GM10248 (cell line): ENCODE measurements around the gene GATAD2A.
"Not testable (repeated sequence)": the region's sequence is repeated elsewhere in the genome, so short reads cannot be mapped to it uniquely, and the experiment has no call there.

Experiments
- CTCF ChIA-PET: fragments of 300-600 bp; sonication (Branson Sonifier 250); formaldehyde crosslinking; extraction: SDS; loops from one replicate; lab custom pipeline; 2021; ENCODE audit warnings: antibody characterized with exemption; lab: Yijun Ruan, JAX
- POLR2A ChIA-PET: fragments of 350-650 bp; sonication (Branson Sonifier 250); formaldehyde crosslinking; extraction: SDS; loops from one replicate; lab custom pipeline; 2020; ENCODE audit warnings: antibody characterized with exemption; lab: Yijun Ruan, JAX
- DNase-seq: peaks from one replicate; pipeline ENCODE4 v3.0.0; 2012; ENCODE audit errors: extremely low spot score
- TF ChIP-seq, protein P1 (sequence below): IDR thresholded peaks from 2 replicates; pipeline ENCODE4 v1.5.1; 2012; ENCODE audit warnings: mild to moderate bottlenecking, low read depth; ENCODE audit errors: extremely low read depth, missing control alignments, control extremely low read depth

GATAD2A gene

DNA sequence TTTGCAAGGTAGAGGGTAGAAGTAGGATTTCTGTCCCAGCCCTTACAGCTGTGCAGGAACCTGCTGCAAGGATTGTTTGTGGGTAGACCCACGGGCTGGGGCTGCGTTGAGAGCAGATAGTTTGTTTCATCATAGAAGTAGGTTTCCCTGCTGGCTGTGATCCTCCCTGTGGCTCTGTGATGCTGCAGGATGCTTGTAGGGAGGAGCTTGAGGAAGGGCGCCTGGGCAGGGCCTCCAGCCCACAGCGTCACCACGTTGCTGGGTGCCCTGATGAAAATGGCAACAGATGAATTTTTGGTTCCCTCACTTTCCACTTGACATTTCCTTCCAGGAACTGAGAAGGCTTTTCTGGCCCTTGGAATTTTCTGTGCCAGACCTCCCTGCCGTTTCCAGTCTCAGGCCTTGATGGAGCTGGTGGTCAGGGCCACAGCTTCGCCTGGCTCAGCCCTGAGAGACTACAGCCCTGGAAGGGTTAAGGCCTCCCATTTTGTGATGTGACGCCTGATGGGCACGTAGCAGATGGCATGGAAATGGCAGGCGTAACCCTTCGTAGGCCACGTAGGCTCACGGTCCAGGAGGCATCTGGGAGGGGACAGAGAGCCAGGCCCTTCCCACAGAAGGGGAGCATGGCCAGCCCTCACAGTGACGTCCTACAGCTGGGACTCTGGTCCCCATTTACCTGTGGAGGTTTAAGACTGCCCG, 42.2 kb downstream of the GATAD2A start:
- TF ChIP-seq, protein P1, sequence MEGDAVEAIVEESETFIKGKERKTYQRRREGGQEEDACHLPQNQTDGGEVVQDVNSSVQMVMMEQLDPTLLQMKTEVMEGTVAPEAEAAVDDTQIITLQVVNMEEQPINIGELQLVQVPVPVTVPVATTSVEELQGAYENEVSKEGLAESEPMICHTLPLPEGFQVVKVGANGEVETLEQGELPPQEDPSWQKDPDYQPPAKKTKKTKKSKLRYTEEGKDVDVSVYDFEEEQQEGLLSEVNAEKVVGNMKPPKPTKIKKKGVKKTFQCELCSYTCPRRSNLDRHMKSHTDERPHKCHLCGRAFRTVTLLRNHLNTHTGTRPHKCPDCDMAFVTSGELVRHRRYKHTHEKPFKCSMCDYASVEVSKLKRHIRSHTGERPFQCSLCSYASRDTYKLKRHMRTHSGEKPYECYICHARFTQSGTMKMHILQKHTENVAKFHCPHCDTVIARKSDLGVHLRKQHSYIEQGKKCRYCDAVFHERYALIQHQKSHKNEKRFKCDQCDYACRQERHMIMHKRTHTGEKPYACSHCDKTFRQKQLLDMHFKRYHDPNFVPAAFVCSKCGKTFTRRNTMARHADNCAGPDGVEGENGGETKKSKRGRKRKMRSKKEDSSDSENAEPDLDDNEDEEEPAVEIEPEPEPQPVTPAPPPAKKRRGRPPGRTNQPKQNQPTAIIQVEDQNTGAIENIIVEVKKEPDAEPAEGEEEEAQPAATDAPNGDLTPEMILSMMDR: no peak
- ChIA-PET CTCF (interaction anchor here (0.7 kb wide), 1 partner anchor 42 kb away, joined by 4 read pairs; no protein-coding TSS in a partner anchor), POLR2A (no interaction called here)
- DNase-seq: no peak

DNA sequence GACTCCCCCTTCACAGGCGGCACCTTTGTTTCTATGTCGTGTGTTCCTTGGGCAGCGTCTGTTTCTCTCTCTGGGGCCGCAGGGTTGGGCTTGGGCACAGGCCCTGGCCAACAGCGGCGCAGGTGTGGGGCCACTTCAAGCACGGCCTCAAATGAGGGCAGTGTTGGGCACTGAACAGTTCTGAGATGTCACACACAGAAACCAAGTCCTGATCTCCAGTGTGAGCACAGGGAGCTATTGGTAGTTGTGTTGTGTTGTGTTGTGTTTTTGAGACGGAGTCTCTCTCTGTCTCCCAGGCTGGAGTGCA, 42.7 kb downstream of the GATAD2A start:
- TF ChIP-seq, protein P1: no peak
- CTCF ChIA-PET: interaction anchor here (0.7 kb wide), 1 partner anchor 42 kb away, joined by 4 read pairs; no protein-coding TSS in a partner anchor

DNA sequence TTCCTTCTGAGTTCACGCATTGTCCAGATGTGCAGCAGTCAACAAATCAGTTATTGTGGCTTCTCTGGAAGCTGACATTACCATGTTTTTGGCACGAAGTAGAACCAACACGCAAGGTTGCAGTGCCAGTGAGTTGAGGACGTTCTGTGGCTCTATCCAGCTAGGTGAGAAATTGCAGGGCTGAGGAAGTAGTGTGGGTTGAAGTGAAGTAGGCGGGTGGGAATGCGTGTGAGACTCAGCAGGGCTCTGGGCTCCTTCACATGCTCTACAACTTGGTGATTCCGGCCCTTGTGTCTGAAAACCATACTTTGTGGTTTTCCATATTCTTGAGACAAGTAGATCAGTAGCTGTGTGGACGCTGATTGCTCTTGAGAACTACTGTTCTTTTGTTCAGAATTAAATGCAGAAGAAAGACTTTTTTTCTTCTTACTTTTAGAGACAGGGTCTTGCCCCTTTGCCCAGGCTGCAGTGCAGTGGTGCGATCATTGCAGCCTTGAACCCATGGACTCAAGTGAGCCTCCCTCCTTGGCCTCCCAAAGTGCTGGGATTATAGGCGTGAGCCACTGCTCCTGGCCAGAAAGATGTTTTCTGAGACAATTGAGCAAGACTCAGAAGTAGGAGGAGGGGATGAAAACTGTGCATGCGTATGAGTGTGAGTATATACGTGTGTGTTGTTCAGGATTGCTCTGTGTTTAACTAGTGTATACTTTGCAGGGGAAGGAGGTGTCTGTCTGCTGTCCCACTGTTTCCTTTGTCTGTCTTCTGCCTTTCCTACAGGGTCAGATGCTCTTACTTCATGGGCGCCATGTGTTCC, 46.2 kb downstream of the GATAD2A start:
- CTCF ChIA-PET: interaction anchor here (0.8 kb wide), 1 partner anchor 15 kb away, joined by 3 read pairs; no protein-coding TSS in a partner anchor
- POLR2A ChIA-PET: no interaction called here
- DNase-seq: peak; percentile 58
- TF ChIP-seq, protein P1: no peak

More for the DNA sequence above, 42.7 kb downstream of the GATAD2A start:
- DNase-seq: no peak
- POLR2A ChIA-PET: no interaction called here

DNA sequence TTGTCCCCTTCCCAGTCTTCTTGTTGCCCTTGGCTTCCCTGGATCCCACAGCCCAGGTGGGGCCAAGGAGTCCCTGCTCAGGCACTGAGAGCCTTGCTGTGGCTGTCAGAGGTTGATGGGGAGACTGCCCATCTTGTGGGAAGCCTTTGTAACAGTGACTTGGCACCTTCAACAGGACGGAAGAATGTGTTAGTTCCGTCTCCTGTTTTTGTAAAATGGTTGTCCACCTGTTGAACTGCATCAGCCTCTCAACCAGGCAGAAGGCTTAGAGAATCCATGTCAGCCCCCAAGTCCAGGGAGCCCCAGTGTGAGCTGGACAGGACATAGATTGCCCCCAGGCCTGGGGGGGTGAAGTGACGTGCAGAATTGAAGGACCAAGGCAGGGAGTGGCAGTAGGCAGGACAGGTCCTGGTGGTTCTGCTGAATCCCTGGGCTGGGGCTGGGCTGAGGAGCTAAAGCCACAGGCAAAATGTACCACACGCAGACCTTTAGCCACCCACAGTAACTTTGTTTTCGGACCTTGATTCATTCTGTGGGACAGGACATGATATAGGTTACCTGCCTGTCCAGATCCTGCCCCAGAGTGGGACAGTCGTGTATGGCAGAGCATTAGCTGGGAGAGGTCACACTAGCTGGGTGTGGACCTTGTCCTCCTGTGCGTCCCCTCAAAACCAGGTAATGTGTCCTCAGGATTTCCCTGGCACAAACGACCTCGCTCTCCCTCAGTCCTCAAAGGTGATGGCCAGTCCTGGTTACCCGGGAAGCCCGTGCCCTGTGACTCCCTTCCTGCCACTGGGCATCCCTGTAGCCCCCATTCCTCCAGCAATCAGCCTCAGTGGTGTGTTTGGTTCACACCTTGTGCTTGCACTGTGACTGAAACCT, 47.0 kb downstream of the GATAD2A start:
- ChIA-PET CTCF (interaction anchor here (1.1 kb wide), 1 partner anchor 23 kb away, joined by 3 read pairs; no protein-coding TSS in a partner anchor), POLR2A (no interaction called here)
- TF ChIP-seq, protein P1: no peak
- no peak for DNase-seq

DNA sequence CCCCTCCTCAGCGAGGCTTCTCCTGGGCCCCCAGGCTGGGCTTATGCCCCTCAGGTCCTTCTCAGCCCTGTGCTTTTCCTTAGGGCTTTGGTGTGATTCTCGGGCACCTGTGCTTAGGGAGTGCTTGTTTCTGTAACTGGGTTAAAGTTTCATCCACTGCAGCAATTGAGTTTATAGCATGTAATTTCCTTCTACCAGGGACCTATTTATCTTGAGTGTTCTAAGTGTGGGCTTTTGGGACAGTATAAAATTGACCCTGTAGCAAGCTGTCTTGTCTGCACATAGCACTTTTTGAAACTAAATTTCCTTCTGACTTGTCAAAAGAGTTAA, 47.6 kb downstream of the GATAD2A start:
- no peak for DNase-seq
- TF ChIP-seq, protein P1: no peak
- ChIA-PET CTCF (interaction anchor here (1.1 kb wide), 1 partner anchor 22 kb away, joined by 3 read pairs; no protein-coding TSS in a partner anchor), POLR2A (interaction anchor here (0.7 kb wide), 1 partner anchor 219 kb away, joined by 3 read pairs; no protein-coding TSS in a partner anchor)

DNA sequence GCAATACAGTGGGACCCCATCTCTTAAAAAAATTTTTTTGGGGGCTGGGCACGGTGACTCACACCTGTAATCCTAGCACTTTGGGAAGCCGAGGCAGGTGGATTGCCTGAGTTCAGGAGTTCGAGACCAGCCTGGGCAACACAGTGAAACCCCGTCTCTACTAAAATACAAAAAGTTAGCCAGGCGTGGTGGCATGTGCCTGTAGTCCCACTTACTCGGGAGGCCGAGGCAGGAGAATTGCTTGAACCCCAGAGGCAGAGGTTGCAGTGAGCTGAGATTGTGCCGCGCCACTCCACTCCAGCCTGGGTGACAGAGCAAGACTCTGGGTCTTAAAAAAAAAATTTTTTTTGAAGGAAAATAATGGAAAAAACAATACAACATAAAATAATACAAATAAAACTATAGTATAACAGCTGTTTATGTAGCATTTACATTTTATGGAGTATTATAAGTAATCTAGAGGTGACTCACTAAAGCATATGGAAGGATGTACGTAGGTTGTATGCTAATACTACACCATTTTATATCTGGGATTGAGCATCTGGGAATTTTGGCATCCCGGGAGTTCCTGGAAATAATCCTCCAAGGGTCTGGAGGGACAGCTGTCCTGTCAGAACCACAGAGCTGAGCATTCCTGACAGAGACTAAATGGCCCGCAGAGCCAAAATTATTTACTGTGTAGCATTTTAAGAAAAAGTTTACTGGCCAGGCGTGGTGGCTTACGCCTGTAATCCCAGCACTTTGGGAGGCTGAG, 49.9 kb downstream of the GATAD2A start:
- CTCF ChIA-PET: interaction anchor here (1.5 kb wide), 1 partner anchor 50 kb away, joined by 4 read pairs; the partner anchor contains the start of gene GATAD2A
- POLR2A ChIA-PET, DNase-seq: not testable (repeated sequence)
